Muscle of arm (tissue), 12 donors: Measurements from ENCODE around the gene RAB28. TPM values are rescaled to one million over a fixed set of nuclear protein-coding genes. Genes with fewer than 3 reads are reported as not detected.
"Not testable (repeated sequence)": the region's sequence is repeated elsewhere in the genome, so short reads cannot be mapped to it uniquely, and the experiment has no call there.

ENCODE experiments used
- DNase-seq: peaks from one replicate; pipeline ENCODE4 v3.0.0-alpha.2; 2013
- polyA plus RNA-seq, 12 donors: library from polyadenylated mRNA; unstranded; fragments of 120-200 nt; gene quantifications; one replicate each; pipeline ENCODE4 v1.2.1, GENCODE V29; 2013; ENCODE audit not compliant: insufficient read length in 12 of 12

RAB28 gene
- polyA plus RNA-seq, 12 donors: 13.4 to 22.8 (median 18.8) TPM; not detected in 1

- no peak for DNase-seq
Observed at GRCh38 chr4:13454786-13455185, 29.4 kb downstream of the RAB28 start.

- DNase-seq: no peak
Observed at GRCh38 chr4:13452927-13453579, 31.1 kb downstream of the RAB28 start.

GRCh38 chr4:13449590-13449989 is 34.5 kb downstream of the RAB28 start:
- no peak for DNase-seq

GRCh38 chr4:13445841-13446790 is 38.0 kb downstream of the RAB28 start:
- DNase-seq: no peak

GRCh38 chr4:13441506-13441905 is 42.6 kb downstream of the RAB28 start:
- no peak for DNase-seq

GRCh38 chr4:13436962-13437361 is 47.2 kb downstream of the RAB28 start:
- no peak for DNase-seq

GRCh38 chr4:13432453-13432852 is 51.7 kb downstream of the RAB28 start:
- DNase-seq: no peak

- no peak for DNase-seq
Observed at GRCh38 chr4:13430834-13431568, 53.1 kb downstream of the RAB28 start.

GRCh38 chr4:13427599-13428325 is 56.4 kb downstream of the RAB28 start:
- no peak for DNase-seq

GRCh38 chr4:13415068-13415785 is 68.9 kb downstream of the RAB28 start:
- DNase-seq: no peak

- DNase-seq: peak; percentile 14
Observed at GRCh38 chr4:13413729-13414437, 70.3 kb downstream of the RAB28 start.

- DNase-seq: no peak
Observed at GRCh38 chr4:13411942-13412341, 72.2 kb downstream of the RAB28 start.

- DNase-seq: no peak
Observed at GRCh38 chr4:13409324-13409723, 74.8 kb downstream of the RAB28 start.

GRCh38 chr4:13406156-13406555 is 78.0 kb downstream of the RAB28 start:
- DNase-seq: not testable (repeated sequence)

GRCh38 chr4:13403833-13404232 is 80.3 kb downstream of the RAB28 start:
- DNase-seq: no peak

GRCh38 chr4:13403326-13403725 is 80.8 kb downstream of the RAB28 start:
- no peak for DNase-seq

- no peak for DNase-seq
Observed at GRCh38 chr4:13399257-13399656, 84.9 kb downstream of the RAB28 start.

GRCh38 chr4:13396161-13396560 is 88.0 kb downstream of the RAB28 start:
- no peak for DNase-seq

- not testable (repeated sequence) for DNase-seq
Observed at GRCh38 chr4:13389901-13390300, 94.2 kb downstream of the RAB28 start.

GRCh38 chr4:13386405-13387107 is 97.6 kb downstream of the RAB28 start:
- DNase-seq: no peak
